GM20431 (cell line): Measurements from ENCODE around the gene ELAC2.

Experiments used
- in situ Hi-C: fragments of 300-500 bp; cut with MseI, MboI; formaldehyde crosslinking; loops from one replicate; pipeline ENCODE4 v1.15.0; 2020; ENCODE audit warnings: low sequenced_read_pairs; ENCODE audit not compliant: unreplicated experiment

The ELAC2 gene, protein sequence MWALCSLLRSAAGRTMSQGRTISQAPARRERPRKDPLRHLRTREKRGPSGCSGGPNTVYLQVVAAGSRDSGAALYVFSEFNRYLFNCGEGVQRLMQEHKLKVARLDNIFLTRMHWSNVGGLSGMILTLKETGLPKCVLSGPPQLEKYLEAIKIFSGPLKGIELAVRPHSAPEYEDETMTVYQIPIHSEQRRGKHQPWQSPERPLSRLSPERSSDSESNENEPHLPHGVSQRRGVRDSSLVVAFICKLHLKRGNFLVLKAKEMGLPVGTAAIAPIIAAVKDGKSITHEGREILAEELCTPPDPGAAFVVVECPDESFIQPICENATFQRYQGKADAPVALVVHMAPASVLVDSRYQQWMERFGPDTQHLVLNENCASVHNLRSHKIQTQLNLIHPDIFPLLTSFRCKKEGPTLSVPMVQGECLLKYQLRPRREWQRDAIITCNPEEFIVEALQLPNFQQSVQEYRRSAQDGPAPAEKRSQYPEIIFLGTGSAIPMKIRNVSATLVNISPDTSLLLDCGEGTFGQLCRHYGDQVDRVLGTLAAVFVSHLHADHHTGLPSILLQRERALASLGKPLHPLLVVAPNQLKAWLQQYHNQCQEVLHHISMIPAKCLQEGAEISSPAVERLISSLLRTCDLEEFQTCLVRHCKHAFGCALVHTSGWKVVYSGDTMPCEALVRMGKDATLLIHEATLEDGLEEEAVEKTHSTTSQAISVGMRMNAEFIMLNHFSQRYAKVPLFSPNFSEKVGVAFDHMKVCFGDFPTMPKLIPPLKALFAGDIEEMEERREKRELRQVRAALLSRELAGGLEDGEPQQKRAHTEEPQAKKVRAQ

GRCh38 chr17:13017655-13018459 is at the start of gene ELAC2:
Gene ELAC2 (minus strand): TSS chr17:13018027. CDS start chr17:13017947, 80 bp downstream.
- in situ Hi-C loops: loop anchor here (25.0 kb wide), 2 partner anchors 756 to 856 kb away; no protein-coding TSS in a partner anchor

DNA sequence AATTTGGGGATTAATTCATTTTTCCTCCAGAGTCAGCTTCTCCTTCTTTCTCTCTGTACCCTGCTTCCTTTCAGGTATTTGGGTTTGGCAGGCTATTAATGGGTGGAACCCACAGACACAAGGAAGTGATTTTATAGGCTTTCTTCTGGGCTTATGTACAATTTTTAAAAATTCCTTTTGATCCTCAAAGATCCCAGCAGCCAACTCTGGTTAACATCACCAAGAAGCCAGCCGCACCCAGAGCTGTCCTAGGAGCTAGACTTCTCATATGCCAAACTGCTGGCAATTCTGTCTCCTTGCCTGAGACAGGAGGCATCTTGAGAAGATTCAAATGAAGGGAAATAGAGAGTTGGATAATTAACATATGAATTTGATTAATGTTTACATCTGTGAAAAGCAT is 47.2 kb upstream of the ELAC2 start:
- in situ Hi-C loops: no loop called here

DNA sequence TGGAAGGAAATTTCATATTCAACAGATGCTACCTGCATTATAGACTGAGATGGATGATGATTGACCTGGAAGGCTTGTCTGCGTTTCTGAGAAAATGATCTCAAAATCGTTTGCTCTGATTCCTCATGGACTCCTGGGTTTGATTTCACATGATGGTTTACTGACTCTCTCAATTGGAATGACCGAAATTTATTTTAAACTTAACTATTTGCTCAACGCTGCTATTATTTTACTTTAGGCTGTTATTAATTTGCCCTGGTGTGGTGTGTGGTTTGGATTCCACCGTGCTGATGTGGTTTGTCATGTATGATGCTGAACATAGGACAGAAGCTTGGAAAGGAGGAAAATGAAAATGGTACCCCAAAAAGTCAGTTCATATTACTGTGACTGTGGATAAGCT is 37.3 kb upstream of the ELAC2 start:
- in situ Hi-C loops: no loop called here

DNA sequence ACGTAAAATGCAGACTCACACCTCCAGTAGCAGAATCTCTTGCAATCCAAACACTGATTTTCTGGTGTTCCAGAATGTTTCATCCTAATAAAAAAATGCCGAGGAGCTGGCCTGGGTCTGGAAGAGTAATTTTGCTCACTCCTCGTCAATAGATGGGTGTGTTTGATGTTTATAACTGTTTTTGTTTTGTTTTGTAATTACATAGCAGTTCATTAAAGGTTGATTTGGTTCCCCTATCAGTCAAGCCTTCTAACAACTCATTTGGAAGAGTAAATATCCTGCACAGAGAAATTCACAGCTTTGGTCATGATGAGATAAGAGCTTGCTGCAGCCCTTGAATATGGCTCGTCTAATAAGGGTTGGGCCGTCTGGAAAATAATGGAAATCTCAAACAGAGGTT is 36.8 kb upstream of the ELAC2 start:
- in situ Hi-C loops: no loop called here

- in situ Hi-C loops: no loop called here
Observed at GRCh38 chr17:13051915-13052314, 34.1 kb upstream of the ELAC2 start.

DNA sequence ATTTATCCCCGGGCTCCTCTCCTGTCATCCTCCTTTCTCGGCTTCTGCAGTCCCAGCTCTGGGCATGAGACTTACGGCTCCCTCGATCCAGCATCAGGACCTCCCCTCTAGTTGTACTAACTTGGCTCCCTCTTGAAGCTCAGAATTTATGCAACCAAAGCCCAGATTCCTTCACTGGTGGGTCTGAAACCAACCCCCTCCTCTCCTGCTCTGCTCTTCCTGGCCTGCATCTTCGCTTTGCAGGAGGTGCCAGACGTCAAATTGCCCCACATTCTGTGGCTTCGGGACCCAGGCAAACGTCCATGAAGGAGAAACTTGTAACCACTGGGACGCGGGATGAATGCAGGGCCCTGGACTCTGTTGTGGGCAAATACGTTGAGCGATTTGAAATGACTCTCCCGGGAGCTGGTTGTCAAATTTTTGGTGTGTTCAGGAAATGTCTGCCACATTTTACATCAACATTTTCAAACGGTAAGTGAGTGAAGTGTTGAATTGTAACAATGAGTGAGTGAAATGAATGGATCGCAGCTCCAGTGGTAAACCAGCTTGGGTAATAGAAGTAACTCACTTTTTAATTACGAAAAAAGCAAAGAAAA is 29.3 kb upstream of the ELAC2 start:
- in situ Hi-C loops: no loop called here

DNA sequence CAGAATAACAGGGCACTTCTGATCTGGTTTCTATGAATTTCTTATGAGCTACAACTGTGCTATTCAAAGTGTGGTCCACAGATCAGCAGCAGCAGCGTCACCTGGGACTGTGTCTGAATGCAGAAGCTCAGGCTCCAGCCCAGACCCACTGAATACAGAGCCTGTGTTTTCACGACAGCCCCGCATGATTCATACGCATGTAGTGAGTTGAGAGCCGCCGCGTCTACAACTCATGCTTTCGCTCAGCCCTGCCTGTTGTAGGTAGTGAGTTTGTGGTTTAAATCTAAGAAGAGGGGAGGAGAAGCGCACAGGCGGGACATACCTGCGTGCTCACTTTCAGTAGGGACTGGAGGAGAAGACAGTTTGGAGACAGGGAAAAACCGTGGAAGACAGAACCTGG is 28.5 kb upstream of the ELAC2 start:
- in situ Hi-C loops: no loop called here

DNA sequence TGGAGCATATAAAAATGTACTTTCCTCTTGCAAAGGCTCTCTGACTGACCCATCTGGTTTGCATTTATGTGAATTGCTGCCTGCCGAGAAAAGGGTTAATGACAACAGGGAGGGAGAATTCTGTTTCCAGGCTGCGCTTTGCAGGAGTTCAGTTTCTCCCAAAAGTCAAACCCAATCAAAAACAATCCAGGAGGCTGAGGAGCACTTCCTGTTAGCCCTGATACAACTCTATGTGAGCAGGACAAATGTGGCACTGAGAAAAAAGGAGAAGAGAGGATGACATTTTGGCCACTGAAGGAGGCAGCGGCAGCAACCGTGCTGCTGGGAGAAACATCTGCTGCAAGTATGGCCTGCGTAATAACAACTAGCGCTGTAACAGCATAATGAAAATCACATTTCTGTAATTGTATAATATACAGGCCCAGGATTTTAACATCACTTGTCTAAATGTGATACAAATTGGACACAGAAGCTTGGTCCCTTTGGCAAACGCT is 26.8 kb upstream of the ELAC2 start:
- in situ Hi-C loops: no loop called here

DNA sequence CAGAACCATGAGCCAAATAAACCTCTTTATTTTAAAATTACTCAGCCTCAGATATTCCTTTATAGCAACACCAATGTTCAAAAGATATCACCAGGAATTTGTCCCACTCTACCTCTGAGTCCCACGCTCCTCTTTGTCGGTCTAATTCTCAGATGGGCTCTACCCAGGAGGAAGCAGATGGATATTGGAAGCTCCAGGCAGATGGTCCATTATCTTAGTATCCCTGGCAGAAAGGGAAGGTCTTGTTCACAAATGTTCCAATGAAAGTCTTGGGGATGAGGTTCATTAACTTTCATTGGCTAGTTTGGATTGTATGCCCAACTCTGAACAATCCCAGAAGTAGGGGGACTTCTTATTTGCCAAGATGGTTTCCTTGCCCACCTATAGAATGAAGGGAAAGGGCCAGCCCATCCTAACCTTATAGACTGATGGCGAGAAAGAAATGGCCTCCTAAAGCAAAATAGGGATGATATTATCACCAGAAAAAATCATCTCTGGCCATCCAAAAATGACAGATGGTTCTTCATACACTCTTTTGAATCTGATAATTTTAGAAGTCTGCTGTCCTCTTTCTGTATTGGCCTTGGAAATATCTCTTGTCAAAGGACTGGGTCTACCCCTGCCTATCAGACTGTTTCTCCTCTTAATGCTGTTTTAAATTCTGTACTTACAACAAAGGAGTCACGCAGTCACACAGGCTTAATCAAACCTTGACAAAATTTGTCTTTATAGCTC is 21.3 kb upstream of the ELAC2 start:
- in situ Hi-C loops: no loop called here

GRCh38 chr17:13036751-13037150 is 18.9 kb upstream of the ELAC2 start:
- in situ Hi-C loops: no loop called here

DNA sequence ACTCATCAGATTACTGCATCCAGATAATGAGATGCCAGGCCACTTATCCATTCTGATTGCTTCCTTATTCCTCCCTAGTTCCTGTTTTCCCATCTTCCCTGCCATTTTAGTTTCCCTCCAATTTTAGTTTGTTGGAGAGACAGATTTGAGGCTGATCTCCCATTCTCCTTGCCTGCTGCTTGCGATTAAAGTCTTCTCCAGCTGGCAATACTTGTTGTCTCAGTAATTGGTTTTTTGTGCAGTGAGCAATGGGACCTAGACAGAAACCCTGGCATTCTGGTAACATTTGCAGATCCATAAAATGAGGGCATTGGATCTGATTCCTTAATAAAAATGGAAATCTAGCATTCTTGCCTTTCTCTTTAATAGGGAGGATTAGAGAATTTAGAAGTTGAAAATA is 17.6 kb upstream of the ELAC2 start:
- in situ Hi-C loops: no loop called here

GRCh38 chr17:13031718-13032350 is 14.0 kb upstream of the ELAC2 start:
- in situ Hi-C loops: no loop called here

- in situ Hi-C loops: no loop called here
Observed at GRCh38 chr17:13030459-13031300, 12.9 kb upstream of the ELAC2 start.

GRCh38 chr17:13030056-13030455 is 12.2 kb upstream of the ELAC2 start:
- in situ Hi-C loops: no loop called here

DNA sequence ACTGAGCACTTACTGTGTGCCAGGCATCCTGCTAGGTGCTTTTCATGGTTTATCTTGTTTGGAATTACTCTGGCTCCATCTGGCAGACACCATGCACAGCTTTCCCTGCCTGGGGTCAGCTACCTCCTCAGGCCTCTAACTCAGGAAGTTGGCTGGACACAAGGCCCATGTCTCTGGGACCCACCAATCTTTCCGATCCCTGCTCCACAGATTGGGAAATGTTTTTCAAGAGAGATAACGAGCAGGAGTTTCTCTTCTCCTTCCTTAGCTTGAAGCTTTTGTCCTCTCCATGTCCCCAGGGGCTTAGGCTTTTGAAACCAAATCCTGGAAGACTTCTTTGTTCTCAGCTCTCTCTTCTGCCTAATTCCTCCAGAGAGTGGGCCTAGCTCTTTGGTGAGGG is 11.5 kb upstream of the ELAC2 start:
- in situ Hi-C loops: no loop called here

GRCh38 chr17:13027246-13027645 is 9.4 kb upstream of the ELAC2 start:
- in situ Hi-C loops: no loop called here

- in situ Hi-C loops: no loop called here
Observed at GRCh38 chr17:13025687-13026086, 7.9 kb upstream of the ELAC2 start.

DNA sequence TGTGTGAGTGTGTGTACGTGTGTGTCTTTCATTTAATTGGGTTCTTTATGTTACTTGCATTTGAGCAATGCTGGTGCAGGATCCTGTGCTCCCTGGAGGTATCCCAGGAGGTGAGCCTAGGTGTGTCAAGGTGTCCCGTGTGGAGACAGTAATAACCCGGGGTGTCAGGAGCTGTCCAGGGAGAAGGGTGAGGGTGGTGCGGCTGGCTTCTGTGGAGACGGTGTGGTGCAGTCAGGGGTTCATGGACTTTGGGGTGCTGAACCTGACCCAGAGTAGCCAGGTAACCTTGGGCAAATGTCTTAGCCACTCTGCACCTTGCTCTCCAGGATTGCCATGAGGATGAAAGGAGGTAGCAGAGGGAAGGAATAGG is 7.4 kb upstream of the ELAC2 start:
- in situ Hi-C loops: no loop called here
